NOMO-1 treated with DMSO at 0.1 percent for 48 hours (cell line): ENCODE data around the gene FHDC1.

ENCODE experiments used
- DNase-seq: peaks from one replicate; lab custom pipeline; 2025; ENCODE audit not compliant: unreplicated experiment; lab: John Stamatoyannopoulos, UW

FHDC1 gene

GRCh38 chr4:152957437-152958171 is 21.5 kb downstream of the FHDC1 start:
- no peak for DNase-seq

- DNase-seq, result no peak
Observed at GRCh38 chr4:152959080-152959479, 23.0 kb downstream of the FHDC1 start.

GRCh38 chr4:152960082-152960481 is 24.0 kb downstream of the FHDC1 start:
- no peak for DNase-seq

- DNase-seq, result no peak
Observed at GRCh38 chr4:152961014-152961772, 25.1 kb downstream of the FHDC1 start.

- DNase-seq, result no peak
Observed at GRCh38 chr4:152961773-152962115, 25.6 kb downstream of the FHDC1 start.

GRCh38 chr4:152962150-152962549 is 26.0 kb downstream of the FHDC1 start:
- no peak for DNase-seq

GRCh38 chr4:152964335-152964734 is 28.2 kb downstream of the FHDC1 start:
- DNase-seq, result no peak

- DNase-seq, result no peak
Observed at GRCh38 chr4:152965611-152966010, 29.5 kb downstream of the FHDC1 start.

- DNase-seq, result no peak
Observed at GRCh38 chr4:152967907-152968306, 31.8 kb downstream of the FHDC1 start.

GRCh38 chr4:152968806-152969394 is 32.8 kb downstream of the FHDC1 start:
- no peak for DNase-seq

GRCh38 chr4:152970102-152970820 is 34.1 kb downstream of the FHDC1 start:
- DNase-seq, result no peak

- DNase-seq, result no peak
Observed at GRCh38 chr4:152971053-152971452, 34.9 kb downstream of the FHDC1 start.

GRCh38 chr4:152972821-152973628 is 36.9 kb downstream of the FHDC1 start:
- DNase-seq, result no peak

GRCh38 chr4:152973629-152974467 is 37.7 kb downstream of the FHDC1 start:
- no peak for DNase-seq

- no peak for DNase-seq
Observed at GRCh38 chr4:152974468-152975379, 38.6 kb downstream of the FHDC1 start.

- DNase-seq, result no peak
Observed at GRCh38 chr4:152975380-152976211, 39.5 kb downstream of the FHDC1 start.

GRCh38 chr4:152976212-152976761 is 40.2 kb downstream of the FHDC1 start:
- no peak for DNase-seq
